ENCODE results near the gene NOX1. TPM values are rescaled to one million over a fixed set of nuclear protein-coding genes. Genes with fewer than 3 reads are reported as not detected.
A peak's percentile ranks its signal among the peaks of the same experiment; 100 is the strongest.

Gene NOX1
- total RNA-seq, 6 donors from 2014 or later: not detected

DNA sequence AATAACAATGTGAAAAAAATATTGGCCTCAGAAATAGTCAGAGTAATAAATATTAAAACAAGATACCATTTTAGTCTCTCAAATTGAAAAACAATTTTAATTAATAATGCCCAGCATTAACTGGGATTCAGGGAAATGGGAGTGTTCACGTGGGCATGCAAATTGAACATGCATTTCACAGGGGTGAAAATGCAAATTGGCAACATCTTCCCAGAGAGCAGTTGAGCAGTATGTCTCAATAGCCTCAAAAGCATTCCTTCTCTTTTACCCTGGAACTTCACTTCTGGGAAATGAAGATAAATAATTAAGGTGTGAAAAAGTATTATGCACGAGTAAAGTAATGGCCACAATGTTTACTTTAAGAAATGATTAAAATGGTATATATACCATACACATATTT lies 21.3 kb downstream of the NOX1 start:
- H3K36me3 ChIP-seq: no peaks in the 10 kb centered on the region
- no peak overlapping the region for H3K4me3 ChIP-seq
- no peak for TF ChIP-seq EP300 (IDR thresholded peaks at IDR 0.05)
- no peak for TF ChIP-seq POLR2A (IDR thresholded peaks at IDR 0.05)
- TF ChIP-seq POLR2AphosphoS5 (IDR thresholded peaks at IDR 0.05): no peak
- no peak for TF ChIP-seq CTCF (IDR thresholded peaks at IDR 0.05)
- DNase-seq (no peak), ATAC-seq (ENCODE audit: low FRiP score in 2 of 2) (no peak)
- no peak overlapping the region for H3K27ac ChIP-seq
- H3K27me3 ChIP-seq: no peaks in the 10 kb centered on the region
- WGBS, 2 donors: 53 to 69% methylated on average over 2 of the region's 2 CpGs
- H3K9me3 ChIP-seq: no peaks in the 10 kb centered on the region
- H3K4me1 ChIP-seq: no peaks in the 10 kb centered on the region

DNA sequence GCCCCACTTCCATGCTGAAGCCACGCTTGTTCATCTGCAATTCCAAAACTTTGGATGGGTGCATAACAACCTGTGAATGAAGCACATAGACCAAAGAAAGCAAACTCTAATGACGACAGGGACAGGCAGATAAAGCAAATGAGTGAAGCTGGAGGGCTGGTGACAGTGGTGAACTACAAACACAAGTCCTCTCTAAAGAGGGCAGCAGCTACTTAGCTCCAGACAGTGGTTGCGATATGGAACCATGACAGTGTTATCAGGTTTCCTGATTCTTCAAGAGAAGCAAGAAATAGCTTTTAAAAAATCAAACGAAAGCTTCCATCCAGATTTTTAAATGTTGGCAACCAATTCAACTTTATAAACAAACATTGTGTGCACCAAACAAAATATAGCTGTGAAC lies 23.8 kb downstream of the NOX1 start:
- ATAC-seq (ENCODE audit: low FRiP score in 2 of 2) (no peak), DNase-seq (no peak)
- Histone ChIP-seq H3K36me3 (no peaks in the 10 kb centered on the region), H3K4me1 (no peaks in the 10 kb centered on the region), H3K27me3 (no peaks in the 10 kb centered on the region), H3K4me3 (no peak overlapping the region), H3K9me3 (no peaks in the 10 kb centered on the region), H3K27ac (no peak overlapping the region)
- TF ChIP-seq POLR2A (IDR thresholded peaks at IDR 0.05) (no peak), POLR2AphosphoS5 (IDR thresholded peaks at IDR 0.05) (no peak), CTCF (IDR thresholded peaks at IDR 0.05) (no peak), EP300 (IDR thresholded peaks at IDR 0.05) (no peak)
- 56 to 60% methylated on average over 4 of the region's 4 CpGs for WGBS, 2 donors

DNA sequence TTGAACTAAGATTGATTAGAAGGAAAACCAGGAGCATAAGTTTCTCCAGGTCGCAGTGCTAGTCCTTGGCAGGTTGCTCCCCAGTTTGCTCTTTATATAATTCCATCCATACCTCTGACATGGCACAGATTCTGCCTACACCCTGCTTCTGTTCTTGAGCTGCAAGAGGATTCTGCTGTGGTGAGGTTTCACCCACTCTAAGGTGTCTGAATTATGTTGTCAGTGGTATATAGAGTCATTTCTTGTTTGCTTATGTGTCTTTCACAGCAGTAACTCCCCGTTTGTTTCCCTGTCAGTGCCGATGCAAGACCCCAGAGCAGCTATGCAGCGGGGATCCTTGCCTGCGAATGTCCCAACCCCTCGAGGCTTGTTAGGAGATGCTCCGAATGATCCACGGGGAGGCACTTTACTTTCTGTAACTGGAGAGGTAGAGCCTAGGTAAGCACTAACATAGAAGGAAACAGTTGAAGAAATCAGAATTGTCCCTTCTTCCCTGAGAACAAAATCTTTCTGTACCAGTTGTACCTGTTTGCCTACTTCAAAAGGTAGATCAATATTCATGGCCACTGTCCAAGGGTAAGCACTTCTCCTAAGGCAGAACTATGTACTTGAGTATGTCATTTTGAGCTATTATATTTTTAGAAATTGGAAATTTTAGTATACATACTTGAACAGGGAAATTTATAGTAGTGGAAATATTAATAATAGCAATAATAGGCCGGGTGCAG lies 42.8 kb downstream of the NOX1 start:
- no peak overlapping the region for H3K4me3 ChIP-seq
- no peak overlapping the region for H3K27ac ChIP-seq
- H3K9me3 ChIP-seq: no peaks in the 10 kb centered on the region
- peaks cover 0 to 48% (median 10%) of the 10 kb centered on the region in 4 donors for H3K36me3 ChIP-seq
- H3K4me1 ChIP-seq: no peaks in the 10 kb centered on the region
- ATAC-seq (ENCODE audit: low FRiP score in 2 of 2): no peak
- WGBS, 2 donors: 79 to 83% methylated on average over 9 of the region's 9 CpGs
- TF ChIP-seq EP300 (IDR thresholded peaks at IDR 0.05) (no peak), CTCF (IDR thresholded peaks at IDR 0.05) (no peak), POLR2AphosphoS5 (IDR thresholded peaks at IDR 0.05) (no peak), POLR2A (IDR thresholded peaks at IDR 0.05) (no peak)
- no peaks in the 10 kb centered on the region for H3K27me3 ChIP-seq
- no peak for DNase-seq

- no peaks in the 10 kb centered on the region for H3K4me1 ChIP-seq
- H3K9me3 ChIP-seq: no peaks in the 10 kb centered on the region
- H3K27ac ChIP-seq: no peak overlapping the region
- ATAC-seq (ENCODE audit: low FRiP score in 2 of 2) (no peak), DNase-seq (peak in 1 of 2 donors; percentile 6)
- no peaks in the 10 kb centered on the region for H3K27me3 ChIP-seq
- peaks cover 0 to 48% (median 10%) of the 10 kb centered on the region in 4 donors for H3K36me3 ChIP-seq
- TF ChIP-seq POLR2AphosphoS5 (IDR thresholded peaks at IDR 0.05): no peak
- no peak for TF ChIP-seq POLR2A (IDR thresholded peaks at IDR 0.05)
- TF ChIP-seq CTCF (IDR thresholded peaks at IDR 0.05): no peak
- no peak for TF ChIP-seq EP300 (IDR thresholded peaks at IDR 0.05)
- no peak overlapping the region for H3K4me3 ChIP-seq
- WGBS, 2 donors: 88 to 93% methylated on average over 9 of the region's 9 CpGs
Observed at GRCh38 chrX:100830547-100830946, 43.6 kb downstream of the NOX1 start.

- no peak overlapping the region for H3K27ac ChIP-seq
- H3K4me1 ChIP-seq: no peaks in the 10 kb centered on the region
- ATAC-seq (ENCODE audit: low FRiP score in 2 of 2): no peak
- no peak for TF ChIP-seq CTCF (IDR thresholded peaks at IDR 0.05)
- TF ChIP-seq POLR2A (IDR thresholded peaks at IDR 0.05): no peak
- TF ChIP-seq EP300 (IDR thresholded peaks at IDR 0.05): no peak
- no peak for TF ChIP-seq POLR2AphosphoS5 (IDR thresholded peaks at IDR 0.05)
- no peaks in the 10 kb centered on the region for H3K27me3 ChIP-seq
- H3K36me3 ChIP-seq: peaks cover 0 to 51% (median 10%) of the 10 kb centered on the region in 4 donors
- no peak overlapping the region for H3K4me3 ChIP-seq
- DNase-seq: no peak
- no peaks in the 10 kb centered on the region for H3K9me3 ChIP-seq
- 73 to 81% methylated on average over 5 of the region's 5 CpGs for WGBS, 2 donors
Observed at GRCh38 chrX:100830143-100830542, 44.0 kb downstream of the NOX1 start.
